HG02852 (cell line): ENCODE data around the gene BACH2.

Experiments used
- ATAC-seq: cut with Tn5 transposase; IDR thresholded peaks from one replicate; pipeline ENCODE4 v1.9.1; 2021; ENCODE audit warnings: mild to moderate bottlenecking, moderate library complexity; ENCODE audit not compliant: unreplicated experiment

Gene BACH2

GRCh38 chr6:90004511-90004910, 292.1 kb downstream of the BACH2 start:
- no peak for ATAC-seq

GRCh38 chr6:90003941-90004340, 292.7 kb downstream of the BACH2 start:
- ATAC-seq = no peak

- no peak for ATAC-seq
Observed at GRCh38 chr6:90003069-90003795, 293.4 kb downstream of the BACH2 start.

- no peak for ATAC-seq
Observed at GRCh38 chr6:90000864-90001731, 295.5 kb downstream of the BACH2 start.

GRCh38 chr6:89999945-90000825, 296.5 kb downstream of the BACH2 start:
- no peak for ATAC-seq

- ATAC-seq = no peak
Observed at GRCh38 chr6:89999154-89999553, 297.5 kb downstream of the BACH2 start.

- ATAC-seq = no peak
Observed at GRCh38 chr6:89997456-89998445, 298.9 kb downstream of the BACH2 start.

GRCh38 chr6:89993411-89993810, 303.2 kb downstream of the BACH2 start:
- no peak for ATAC-seq

GRCh38 chr6:89992818-89993217, 303.8 kb downstream of the BACH2 start:
- ATAC-seq = no peak

- ATAC-seq = no peak
Observed at GRCh38 chr6:89989742-89990141, 306.9 kb downstream of the BACH2 start.

- no peak for ATAC-seq
Observed at GRCh38 chr6:89987830-89988229, 308.8 kb downstream of the BACH2 start.

- no peak for ATAC-seq
Observed at GRCh38 chr6:89987140-89987539, 309.5 kb downstream of the BACH2 start.

- ATAC-seq = no peak
Observed at GRCh38 chr6:89986650-89987074, 310.0 kb downstream of the BACH2 start.

GRCh38 chr6:89985751-89986493, 310.7 kb downstream of the BACH2 start:
- ATAC-seq = no peak

GRCh38 chr6:89984926-89985750, 311.5 kb downstream of the BACH2 start:
- ATAC-seq = no peak

- no peak for ATAC-seq
Observed at GRCh38 chr6:89980353-89980752, 316.3 kb downstream of the BACH2 start.

- ATAC-seq = no peak
Observed at GRCh38 chr6:89979481-89980119, 317.0 kb downstream of the BACH2 start.

GRCh38 chr6:89978749-89979145, 317.9 kb downstream of the BACH2 start:
- ATAC-seq = no peak
